Measurements from ENCODE around the gene TARM1. TPM values are rescaled to one million over a fixed set of nuclear protein-coding genes. Genes with fewer than 3 reads are reported as not detected.

TARM1 gene
- total and polyA plus RNA-seq, 2 of the 8 experiments (the other 6 are each of a cell fraction or from before 2014, with no cell fraction given) = not detected

DNA sequence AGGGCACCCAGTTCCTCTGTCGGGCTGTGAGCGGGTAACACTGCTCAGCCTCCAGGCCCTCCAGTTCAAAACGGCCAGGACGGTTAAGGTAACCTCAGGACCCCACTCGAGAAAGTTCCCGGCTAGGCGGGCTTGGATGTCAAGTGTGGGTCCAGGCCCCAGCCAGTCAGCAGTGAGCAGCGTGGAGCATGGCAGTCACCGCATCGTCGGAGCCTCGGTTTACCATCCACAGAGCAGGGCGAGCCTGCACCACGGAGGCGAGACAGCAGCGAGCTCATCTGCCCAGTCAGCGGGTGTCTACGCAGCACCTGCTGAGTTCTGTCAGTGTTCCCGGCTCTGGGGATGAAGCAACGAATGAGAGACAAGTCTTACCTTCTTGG is 48.4 kb upstream of the TARM1 start (continued):
- no peak for TF ChIP-seq CTCF (IDR thresholded peaks at IDR 0.05; ENCODE audit: control extremely low read depth in 1 of 3, insufficient read depth in 1 of 3, low read depth in 1 of 3, low read length in 3 of 3)
- no peak for TF ChIP-seq JUN (IDR thresholded peaks at IDR 0.05; ENCODE audit: low read depth, low read length)
- TF ChIP-seq NRF1 (IDR thresholded peaks at IDR 0.05; ENCODE audit: low read depth, low read length) = no peak
- no peak for TF ChIP-seq POLR2AphosphoS5 (IDR thresholded peaks at IDR 0.05; ENCODE audit: low read depth, low read length)
- no peak for TF ChIP-seq CHD7 (IDR thresholded peaks at IDR 0.05; ENCODE audit: insufficient replicate concordance, low read length)
- no peak for TF ChIP-seq CREB1 (IDR thresholded peaks at IDR 0.05)
